HEK293 (cell line): Measurements from ENCODE around the gene SUSD4.

ENCODE experiments used
- CTCF ChIA-PET: fragments of 350-600 bp; formaldehyde crosslinking; extraction: SDS; loops from one replicate; lab custom pipeline; 2021; ENCODE audit warnings: antibody characterized with exemption; lab: Yijun Ruan, JAX
- POLR2A ChIA-PET: fragments of 300-600 bp; formaldehyde crosslinking; extraction: SDS; loops from one replicate; lab custom pipeline; 2020; ENCODE audit warnings: antibody characterized with exemption, inconsistent platforms; lab: Yijun Ruan, JAX
- H3K27ac ChIP-seq: fragments of 200-500 bp; sonication (Bioruptor generic); 2 replicates; pipeline ENCODE4 v1.5.1; 2014; ENCODE audit warnings: low read depth, low read length, control low read depth, inconsistent platforms; ENCODE audit errors: extremely low read depth
- H3K36me3 ChIP-seq, 2 experiments: fragments of 200-500 bp in 1 of 2; sonication (Bioruptor generic) in 1 of 2; 1 replicate in 1 of 2; 2 replicates in 1 of 2; pipeline ENCODE4 v1.5.1; 2014 to 2017; ENCODE audit warnings: inconsistent platforms in 2 of 2, low read length in 2 of 2; ENCODE audit not compliant: control insufficient read depth in 2 of 2, insufficient read depth in 1 of 2
- H3K4me1 ChIP-seq: fragments of 200-500 bp; sonication (Bioruptor generic); 2 replicates; pipeline ENCODE4 v1.5.1; 2014; ENCODE audit warnings: mild to moderate bottlenecking, low read length, inconsistent platforms; ENCODE audit not compliant: control insufficient read depth, insufficient read depth
- H3K4me3 ChIP-seq: 2 replicates; pipeline ENCODE4 v1.5.1; 2011; ENCODE audit warnings: low read depth, mild to moderate bottlenecking, control low read depth, low read length, moderate library complexity
- H3K9me3 ChIP-seq: fragments of 200-500 bp; sonication (Bioruptor generic); 2 replicates; pipeline ENCODE4 v1.5.1; 2014; ENCODE audit warnings: low read depth, low read length, inconsistent platforms; ENCODE audit not compliant: control insufficient read depth, insufficient read depth
- FEZF1 ChIP-seq: fragments of 450-650 bp; formaldehyde crosslinking; IDR thresholded peaks from 2 replicates; pipeline ENCODE4 v1.5.1; 2016; ENCODE audit warnings: missing biosample characterization, missing genetic modification characterization
- KLF16 ChIP-seq: fragments of 450-650 bp; formaldehyde crosslinking; IDR thresholded peaks from 2 replicates; pipeline ENCODE4 v1.5.1; 2017; ENCODE audit warnings: missing biosample characterization, missing genetic modification characterization
- MZF1 ChIP-seq: fragments of 450-650 bp; formaldehyde crosslinking; IDR thresholded peaks from 2 replicates; pipeline ENCODE4 v1.5.1; 2017; ENCODE audit warnings: missing biosample characterization, missing genetic modification characterization, borderline replicate concordance
- TRIM28 ChIP-seq: IDR thresholded peaks from 2 replicates; pipeline ENCODE4 v1.6.1; 2011; ENCODE audit warnings: low read length, control low read depth, borderline replicate concordance
- ZBTB1 ChIP-seq: fragments of 450-650 bp; formaldehyde crosslinking; IDR thresholded peaks from 2 replicates; pipeline ENCODE4 v1.5.1; 2016; ENCODE audit warnings: missing biosample characterization, missing genetic modification characterization
- ZBTB10 ChIP-seq: fragments of 450-650 bp; formaldehyde crosslinking; IDR thresholded peaks from 2 replicates; pipeline ENCODE4 v1.5.1; 2016; ENCODE audit warnings: missing biosample characterization, missing genetic modification characterization
- ZBTB17 ChIP-seq: fragments of 450-650 bp; formaldehyde crosslinking; IDR thresholded peaks from 2 replicates; pipeline ENCODE4 v1.5.1; 2016; ENCODE audit warnings: missing biosample characterization, missing genetic modification characterization
- ZBTB20 ChIP-seq: fragments of 450-650 bp; formaldehyde crosslinking; IDR thresholded peaks from 2 replicates; pipeline ENCODE4 v1.5.1; 2016; ENCODE audit warnings: missing biosample characterization, missing genetic modification characterization
- ZEB2 ChIP-seq: fragments of 450-650 bp; formaldehyde crosslinking; IDR thresholded peaks from 2 replicates; pipeline ENCODE4 v1.5.1; 2016; ENCODE audit warnings: missing biosample characterization, missing genetic modification characterization
- ZNF140 ChIP-seq: fragments of 450-650 bp; formaldehyde crosslinking; IDR thresholded peaks from 2 replicates; pipeline ENCODE4 v1.5.1; 2016; ENCODE audit warnings: missing biosample characterization, missing genetic modification characterization
- ZNF169 ChIP-seq: fragments of 450-650 bp; formaldehyde crosslinking; IDR thresholded peaks from 2 replicates; pipeline ENCODE4 v1.5.1; 2016; ENCODE audit warnings: missing biosample characterization, missing genetic modification characterization
- ZNF19 ChIP-seq: fragments of 450-650 bp; formaldehyde crosslinking; IDR thresholded peaks from 2 replicates; pipeline ENCODE4; 2016; ENCODE audit warnings: missing biosample characterization, missing genetic modification characterization, low read depth
- ZNF211 ChIP-seq: fragments of 450-650 bp; formaldehyde crosslinking; IDR thresholded peaks from 2 replicates; pipeline ENCODE4 v1.5.1; 2016; ENCODE audit warnings: low read depth, missing biosample characterization, missing genetic modification characterization
- ZNF248 ChIP-seq: fragments of 450-650 bp; formaldehyde crosslinking; IDR thresholded peaks from 2 replicates; pipeline ENCODE4 v1.5.1; 2017; ENCODE audit warnings: missing biosample characterization, missing genetic modification characterization
- ZNF280C ChIP-seq: fragments of 450-650 bp; formaldehyde crosslinking; IDR thresholded peaks from 2 replicates; pipeline ENCODE4 v1.5.1; 2016; ENCODE audit warnings: missing biosample characterization, missing genetic modification characterization
- ZNF350 ChIP-seq: fragments of 450-650 bp; formaldehyde crosslinking; IDR thresholded peaks from 2 replicates; pipeline ENCODE4 v1.5.0; 2017; ENCODE audit warnings: missing biosample characterization, mild to moderate bottlenecking, missing genetic modification characterization
- ZNF449 ChIP-seq: fragments of 450-650 bp; formaldehyde crosslinking; IDR thresholded peaks from 2 replicates; pipeline ENCODE4 v1.5.1; 2017; ENCODE audit warnings: missing biosample characterization, mild to moderate bottlenecking, missing genetic modification characterization, moderate library complexity
- ZNF548 ChIP-seq: fragments of 450-650 bp; formaldehyde crosslinking; IDR thresholded peaks from 2 replicates; pipeline ENCODE4 v1.5.1; 2016; ENCODE audit warnings: missing biosample characterization, missing genetic modification characterization
- ZNF621 ChIP-seq: fragments of 450-650 bp; formaldehyde crosslinking; IDR thresholded peaks from 2 replicates; pipeline ENCODE4 v1.5.1; 2017; ENCODE audit warnings: missing biosample characterization, missing genetic modification characterization
- ZNF645 ChIP-seq: fragments of 450-650 bp; formaldehyde crosslinking; IDR thresholded peaks from 2 replicates; pipeline ENCODE4; 2016; ENCODE audit warnings: missing biosample characterization, missing genetic modification characterization
- ZNF658 ChIP-seq: fragments of 450-650 bp; formaldehyde crosslinking; IDR thresholded peaks from 2 replicates; pipeline ENCODE4; 2016; ENCODE audit warnings: missing biosample characterization, missing genetic modification characterization
- ZNF664 ChIP-seq: fragments of 450-650 bp; formaldehyde crosslinking; IDR thresholded peaks from 2 replicates; pipeline ENCODE4 v1.5.1; 2016; ENCODE audit warnings: missing biosample characterization, missing genetic modification characterization
- ZNF830 ChIP-seq: fragments of 450-650 bp; IDR thresholded peaks from 2 replicates; pipeline ENCODE4 v1.5.0; 2018; ENCODE audit warnings: missing biosample characterization, missing genetic modification characterization, low read depth, mild to moderate bottlenecking, moderate library complexity
- ZSCAN23 ChIP-seq: fragments of 450-650 bp; formaldehyde crosslinking; IDR thresholded peaks from 2 replicates; pipeline ENCODE4 v1.5.1; 2016; ENCODE audit warnings: missing biosample characterization, missing genetic modification characterization
- ZSCAN5A ChIP-seq: fragments of 450-650 bp; formaldehyde crosslinking; IDR thresholded peaks from 2 replicates; pipeline ENCODE4 v1.5.1; 2016; ENCODE audit warnings: missing biosample characterization, missing genetic modification characterization

Gene SUSD4

GRCh38 chr1:223347583-223347982 lies 16.4 kb downstream of the SUSD4 start:
- no peak overlapping the region for H3K27ac ChIP-seq
- POLR2A ChIA-PET, result interaction anchor here (1.5 kb wide), 1 partner anchor 16 kb away, joined by 3 read pairs; the partner anchor contains the start of gene SUSD4
- CTCF ChIA-PET, result no interaction called here
- no peaks in the 10 kb centered on the region for H3K36me3 ChIP-seq
- no peaks in the 10 kb centered on the region for H3K9me3 ChIP-seq
- no peaks in the 10 kb centered on the region for H3K4me1 ChIP-seq
- no peak overlapping the region for H3K4me3 ChIP-seq
- TF ChIP-seq TRIM28 (no peak), ZNF664 (peak; percentile 94), ZNF169 (tag by site-specific recombination) (no peak), KLF16 (tag by site-specific recombination) (no peak), ZNF350 (tag by site-specific recombination) (no peak), MZF1 (tag by site-specific recombination) (peak; percentile 57; the same call in 1 of the 2 replicates)

GRCh38 chr1:223346311-223346710 lies 17.7 kb downstream of the SUSD4 start:
- H3K4me1 ChIP-seq, result no peaks in the 10 kb centered on the region
- TF ChIP-seq ZBTB10, result no peak
- TF ChIP-seq ZSCAN5A (tag by site-specific recombination), result no peak
- no peak for TF ChIP-seq ZNF140 (tag by site-specific recombination)
- TF ChIP-seq ZBTB17 (tag by site-specific recombination), result no peak
- TF ChIP-seq ZEB2 (tag by site-specific recombination), result no peak
- TF ChIP-seq ZNF658 (tag by site-specific recombination), result no peak
- no peak for TF ChIP-seq ZSCAN23
- TF ChIP-seq ZBTB1 (tag by site-specific recombination), result no peak
- no peak for TF ChIP-seq ZNF19 (tag by site-specific recombination)
- TF ChIP-seq ZNF248 (tag by site-specific recombination), result no peak
- TF ChIP-seq, all 188 proteins: peak for 0
- Histone ChIP-seq H3K36me3 (no peaks in the 10 kb centered on the region), H3K27ac (no peak overlapping the region), H3K9me3 (no peaks in the 10 kb centered on the region), H3K4me3 (no peak overlapping the region)
- ChIA-PET POLR2A (interaction anchor here (1.5 kb wide), 1 partner anchor 17 kb away, joined by 3 read pairs; the partner anchor contains the start of gene SUSD4), CTCF (interaction anchor here (0.6 kb wide), 1 partner anchor 311 kb away, joined by 5 read pairs; no protein-coding TSS in a partner anchor)

GRCh38 chr1:223345720-223346119 lies 18.3 kb downstream of the SUSD4 start:
- POLR2A ChIA-PET, result no interaction called here
- Histone ChIP-seq H3K36me3 (no peaks in the 10 kb centered on the region), H3K4me1 (no peaks in the 10 kb centered on the region), H3K9me3 (no peaks in the 10 kb centered on the region), H3K4me3 (no peak overlapping the region), H3K27ac (no peak overlapping the region)
- CTCF ChIA-PET, result no interaction called here
- TF ChIP-seq ZBTB20 (tag by site-specific recombination) (no peak), ZNF645 (no peak), ZSCAN23 (no peak), FEZF1 (no peak), ZNF621 (no peak), ZNF449 (tag by site-specific recombination) (no peak), ZNF548 (tag by site-specific recombination) (no peak), ZNF211 (no peak), ZNF280C (tag by site-specific recombination) (no peak), ZNF19 (tag by site-specific recombination) (no peak), ZNF830 (no peak)
